ENCODE measurements around the gene TMEM128.

DNA sequence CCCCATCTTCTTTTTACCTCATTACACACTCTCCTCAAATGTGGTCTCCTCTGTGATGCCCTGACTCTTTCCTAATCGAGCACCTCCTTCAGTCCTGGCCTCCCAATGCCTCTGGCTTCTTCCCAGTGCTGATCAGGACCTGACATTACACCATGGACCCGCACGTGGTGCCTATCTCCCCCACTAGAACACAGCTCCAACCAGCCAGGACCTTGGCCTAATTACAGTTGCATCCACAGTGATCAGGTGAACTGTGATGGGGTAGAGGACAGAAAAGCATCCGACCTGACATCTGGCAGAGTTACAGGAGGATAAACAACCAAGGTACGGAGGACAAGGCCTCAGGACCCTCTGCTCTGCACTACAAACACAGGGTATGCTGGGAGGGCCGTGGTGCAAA, 29.5 kb upstream of the TMEM128 start:
- TF ChIP-seq, protein P1, sequence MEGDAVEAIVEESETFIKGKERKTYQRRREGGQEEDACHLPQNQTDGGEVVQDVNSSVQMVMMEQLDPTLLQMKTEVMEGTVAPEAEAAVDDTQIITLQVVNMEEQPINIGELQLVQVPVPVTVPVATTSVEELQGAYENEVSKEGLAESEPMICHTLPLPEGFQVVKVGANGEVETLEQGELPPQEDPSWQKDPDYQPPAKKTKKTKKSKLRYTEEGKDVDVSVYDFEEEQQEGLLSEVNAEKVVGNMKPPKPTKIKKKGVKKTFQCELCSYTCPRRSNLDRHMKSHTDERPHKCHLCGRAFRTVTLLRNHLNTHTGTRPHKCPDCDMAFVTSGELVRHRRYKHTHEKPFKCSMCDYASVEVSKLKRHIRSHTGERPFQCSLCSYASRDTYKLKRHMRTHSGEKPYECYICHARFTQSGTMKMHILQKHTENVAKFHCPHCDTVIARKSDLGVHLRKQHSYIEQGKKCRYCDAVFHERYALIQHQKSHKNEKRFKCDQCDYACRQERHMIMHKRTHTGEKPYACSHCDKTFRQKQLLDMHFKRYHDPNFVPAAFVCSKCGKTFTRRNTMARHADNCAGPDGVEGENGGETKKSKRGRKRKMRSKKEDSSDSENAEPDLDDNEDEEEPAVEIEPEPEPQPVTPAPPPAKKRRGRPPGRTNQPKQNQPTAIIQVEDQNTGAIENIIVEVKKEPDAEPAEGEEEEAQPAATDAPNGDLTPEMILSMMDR (conservative IDR thresholded peaks at IDR 0.05; ENCODE audit: low read depth, low read length) = no peak
- TF ChIP-seq EZH2 (IDR thresholded peaks at IDR 0.05; ENCODE audit: borderline replicate concordance, low read depth, low read length, poor library complexity, severe bottlenecking) = no peak
